H1 (cell line): ENCODE measurements around the gene ARID1B. TPM values are rescaled to one million over a fixed set of nuclear protein-coding genes. Genes with fewer than 3 reads are reported as not detected.

Source experiments
- CTCF ChIA-PET: fragments of 300-600 bp; sonication (Branson Sonifier 250); formaldehyde crosslinking; loops from one replicate; lab custom pipeline; 2021; ENCODE audit not compliant: partially characterized antibody; lab: Charles Lee
- POLR2A ChIA-PET: fragments of 300-600 bp; sonication (Branson Sonifier 250); formaldehyde crosslinking; loops from one replicate; lab custom pipeline; 2021; ENCODE audit warnings: inconsistent platforms; ENCODE audit not compliant: partially characterized antibody; lab: Charles Lee
- DNase-seq, 2 experiments: peaks; one replicate each; pipeline versions ENCODE4 v3.0.0 to v3.0.0-alpha.2; 2010 to 2022; ENCODE audit warnings: low spot score in 2 of 2, low read depth in 1 of 2, mixed read lengths in 1 of 2
- FAIRE-seq: peaks from 2 replicates; lab custom pipeline; 2011; peaks lifted over from hg19 to GRCh38; lab: Jason Lieb, UNC
- H2AFZ ChIP-seq: 2 replicates; pipeline ENCODE4 v1.8.1; 2012; ENCODE audit warnings: low read length, inconsistent platforms
- H2AK5ac ChIP-seq: 2 replicates; pipeline ENCODE4 v1.6.1; 2013; ENCODE audit warnings: low read depth, low read length
- H2BK120ac ChIP-seq: replicated peaks from 2 replicates; pipeline ENCODE3; 2013; ENCODE audit warnings: low read depth, low read length, inconsistent platforms
- H2BK12ac ChIP-seq: 2 replicates; pipeline ENCODE4 v1.6.1; 2013; ENCODE audit warnings: low read depth, low read length
- H2BK15ac ChIP-seq: 2 replicates; pipeline ENCODE4 v1.6.1; 2013; ENCODE audit warnings: low read length
- H2BK20ac ChIP-seq: 2 replicates; pipeline ENCODE4 v1.6.1; 2013; ENCODE audit warnings: low read length
- H2BK5ac ChIP-seq: 2 replicates; pipeline ENCODE4 v1.6.1; 2013; ENCODE audit warnings: low read depth, low read length
- H3K14ac ChIP-seq: 2 replicates; pipeline ENCODE4 v1.6.1; 2013; ENCODE audit warnings: inconsistent platforms; ENCODE audit not compliant: insufficient read length
- H3K18ac ChIP-seq: 2 replicates; pipeline ENCODE4 v1.6.1; 2013; ENCODE audit warnings: low read length; ENCODE audit errors: extremely low read depth
- H3K23ac ChIP-seq: 2 replicates; pipeline ENCODE4 v1.6.1; 2013; ENCODE audit warnings: inconsistent platforms; ENCODE audit not compliant: insufficient read length
- H3K23me2 ChIP-seq: 2 replicates; pipeline ENCODE4 v1.6.1; 2013; ENCODE audit warnings: low read depth, low read length
- H3K27ac ChIP-seq: 2 replicates; pipeline ENCODE4 v1.6.1; 2011; ENCODE audit warnings: low read depth, low read length, inconsistent platforms
- H3K27me3 ChIP-seq, 4 experiments: replicated peaks in 1 of 4; 1 replicate in 1 of 4; 2 replicates in 3 of 4; pipeline versions ENCODE4 v1.6.1 to v1.8.1; 2011 to 2013; ENCODE audit warnings: low read length in 3 of 4, mild to moderate bottlenecking in 3 of 4, inconsistent platforms in 2 of 4, mixed read lengths in 2 of 4, moderate library complexity in 1 of 4; ENCODE audit not compliant: control insufficient read depth in 3 of 4, insufficient read depth in 3 of 4; ENCODE audit errors: extremely low read depth in 1 of 4
- H3K36me3 ChIP-seq, 4 experiments: 2 replicates each; pipeline versions ENCODE4 v1.6.1 to v1.8.1; 2011 to 2013; ENCODE audit warnings: mild to moderate bottlenecking in 4 of 4, low read length in 3 of 4, moderate library complexity in 2 of 4, control low read depth in 1 of 4, inconsistent platforms in 1 of 4; ENCODE audit not compliant: insufficient read depth in 4 of 4, control insufficient read depth in 2 of 4
- H3K4ac ChIP-seq: replicated peaks from 2 replicates; pipeline ENCODE3; 2013; ENCODE audit warnings: low read length, low read depth, mixed read lengths, inconsistent platforms; ENCODE audit not compliant: insufficient read length
- H3K4me1 ChIP-seq, 4 experiments: replicated peaks in 1 of 4; 1 replicate in 1 of 4; 2 replicates in 3 of 4; pipeline versions ENCODE4 v1.6.1 to v1.8.1; 2011 to 2013; ENCODE audit warnings: low read length in 3 of 4, inconsistent platforms in 2 of 4, mixed read lengths in 1 of 4; ENCODE audit not compliant: insufficient read depth in 4 of 4, control insufficient read depth in 3 of 4
- H3K4me2 ChIP-seq, 2 experiments: 2 replicates each; pipeline versions ENCODE4 v1.6.1 to v1.8.1; 2011 to 2013; ENCODE audit warnings: low read depth in 2 of 2, low read length in 2 of 2, control low read depth in 1 of 2, inconsistent platforms in 1 of 2, mild to moderate bottlenecking in 1 of 2; ENCODE audit not compliant: insufficient read depth in 1 of 2
- H3K4me3 ChIP-seq, 4 experiments: fragments of 200-600, 300-600 bp in 1 of 4; sonication (generic), shearing (Covaris generic), sonication (Bioruptor Twin) in 1 of 4; 2 replicates each; pipeline versions ENCODE4 v1.5.1 to v1.8.1; 2011 to 2016; ENCODE audit warnings: low read length in 4 of 4, low read depth in 3 of 4, control low read depth in 2 of 4, inconsistent platforms in 2 of 4, mild to moderate bottlenecking in 2 of 4, mixed read lengths in 1 of 4, moderate library complexity in 1 of 4; ENCODE audit not compliant: insufficient read depth in 2 of 4; ENCODE audit errors: extremely low read depth in 1 of 4
- H3K56ac ChIP-seq: replicated peaks from 2 replicates; pipeline ENCODE3; 2013; ENCODE audit warnings: low read depth, mild to moderate bottlenecking, mixed read lengths, low read length, inconsistent platforms; ENCODE audit not compliant: insufficient read length
- H3K79me1 ChIP-seq: 2 replicates; pipeline ENCODE4 v1.6.1; 2013; ENCODE audit warnings: low read depth, low read length, control low read depth
- H3K79me2 ChIP-seq, 2 experiments: 2 replicates each; pipeline versions ENCODE4 v1.6.1 to v1.8.1; 2012 to 2013; ENCODE audit warnings: low read length in 2 of 2, mild to moderate bottlenecking in 2 of 2, inconsistent platforms in 1 of 2; ENCODE audit not compliant: insufficient read depth in 2 of 2, control insufficient read depth in 1 of 2
- H3K9ac ChIP-seq, 4 experiments: replicated peaks in 1 of 4; 1 replicate in 1 of 4; 2 replicates in 3 of 4; pipeline versions ENCODE4 v1.6.1 to v1.8.1; 2011 to 2013; ENCODE audit warnings: low read depth in 3 of 4, low read length in 3 of 4, control low read depth in 2 of 4, mild to moderate bottlenecking in 2 of 4, moderate library complexity in 2 of 4, inconsistent platforms in 1 of 4; ENCODE audit errors: extremely low read depth in 1 of 4
- H3K9me3 ChIP-seq, 2 experiments: 2 replicates each; pipeline versions ENCODE4 v1.6.1 to v1.8.1; 2012 to 2013; ENCODE audit warnings: mild to moderate bottlenecking in 2 of 2, moderate library complexity in 2 of 2, control low read depth in 1 of 2, inconsistent platforms in 1 of 2, low read depth in 1 of 2, low read length in 1 of 2, mixed read lengths in 1 of 2; ENCODE audit not compliant: insufficient read depth in 2 of 2
- H4K20me1 ChIP-seq, 2 experiments: replicated peaks in 1 of 2; 2 replicates each; pipeline versions ENCODE3 to v1.8.1; 2011 to 2013; ENCODE audit warnings: inconsistent platforms in 2 of 2, low read length in 2 of 2, mild to moderate bottlenecking in 1 of 2; ENCODE audit not compliant: insufficient read depth in 2 of 2, control insufficient read depth in 1 of 2
- H4K5ac ChIP-seq: 2 replicates; pipeline ENCODE4 v1.6.1; 2013; ENCODE audit warnings: low read length, low read depth, mixed read lengths, inconsistent platforms; ENCODE audit not compliant: insufficient read length
- H4K8ac ChIP-seq: 2 replicates; pipeline ENCODE4 v1.8.0; 2013; ENCODE audit warnings: mild to moderate bottlenecking, moderate library complexity, low read length, inconsistent platforms; ENCODE audit not compliant: insufficient read depth; ENCODE audit errors: extremely low read depth
- H4K91ac ChIP-seq: replicated peaks from 2 replicates; pipeline ENCODE3; 2013; ENCODE audit warnings: low read length, mixed read lengths, inconsistent platforms; ENCODE audit not compliant: insufficient read length
- EP300 ChIP-seq, 2 experiments: IDR thresholded peaks; 1 replicate in 1 of 2; 2 replicates in 1 of 2; pipeline ENCODE4 v1.6.1; 2011 to 2012; ENCODE audit warnings: low read depth in 2 of 2, low read length in 2 of 2, mild to moderate bottlenecking in 2 of 2, borderline replicate concordance in 1 of 2, inconsistent platforms in 1 of 2, moderate library complexity in 1 of 2
- EZH2 ChIP-seq: fragments of 200-600 bp; sonication (generic); IDR thresholded peaks from 2 replicates; pipeline ENCODE4 v1.7.1; 2012; ENCODE audit warnings: low read depth, mild to moderate bottlenecking, moderate library complexity, low read length, inconsistent platforms; ENCODE audit not compliant: severe bottlenecking
- KDM1A ChIP-seq: fragments of 200-600, 300-600 bp; sonication (generic); IDR thresholded peaks from 2 replicates; pipeline ENCODE4 v1.7.1; 2016; ENCODE audit warnings: mild to moderate bottlenecking, low read length, borderline replicate concordance
- NRF1 ChIP-seq: IDR thresholded peaks from 2 replicates; pipeline ENCODE4 v1.6.1; 2011; ENCODE audit warnings: mild to moderate bottlenecking, low read depth, low read length, improper control_type of control experiment
- POLR2A ChIP-seq, 2 experiments: IDR thresholded peaks; 1 replicate in 1 of 2; 2 replicates in 1 of 2; pipeline ENCODE4 v1.6.1; 2011; ENCODE audit warnings: low read depth in 2 of 2, low read length in 2 of 2, mild to moderate bottlenecking in 2 of 2; ENCODE audit errors: control extremely low read depth in 1 of 2
- POLR2AphosphoS5 ChIP-seq: IDR thresholded peaks from 2 replicates; pipeline ENCODE4 v1.6.1; 2011; ENCODE audit warnings: low read depth, low read length
- RBBP5 ChIP-seq: IDR thresholded peaks from 2 replicates; pipeline ENCODE4 v1.7.1; 2012; ENCODE audit warnings: low read depth, mild to moderate bottlenecking, inconsistent platforms, low read length, moderate library complexity, borderline replicate concordance
- RFX5 ChIP-seq: IDR thresholded peaks from 2 replicates; pipeline ENCODE4 v1.6.1; 2011; ENCODE audit warnings: low read depth, low read length, improper control_type of control experiment, borderline replicate concordance
- SP1 ChIP-seq: IDR thresholded peaks from 2 replicates; pipeline ENCODE4 v1.6.1; 2011; ENCODE audit warnings: low read depth, low read length
- SP4 ChIP-seq: IDR thresholded peaks from 2 replicates; pipeline ENCODE4 v1.6.1; 2012; ENCODE audit warnings: low read length, inconsistent platforms
- SRF ChIP-seq: IDR thresholded peaks from 2 replicates; pipeline ENCODE4 v1.6.1; 2011; ENCODE audit warnings: mild to moderate bottlenecking, low read depth, low read length, moderate library complexity
- SUZ12 ChIP-seq: fragments of 200-600 bp; sonication (generic); IDR thresholded peaks from 2 replicates; pipeline ENCODE4 v1.6.1; 2012; ENCODE audit warnings: mild to moderate bottlenecking, inconsistent platforms, low read length, moderate library complexity, mixed read lengths
- TBP ChIP-seq: IDR thresholded peaks from 2 replicates; pipeline ENCODE4 v1.6.1; 2011; ENCODE audit warnings: low read depth, low read length, improper control_type of control experiment
- WGBS, 2 experiments: shearing (Covaris generic) in 1 of 2; methylation state at CpG; one replicate each; pipeline versions ENCODE4 v1.1.6 to v1.1.7; 2013 to 2015; ENCODE audit warnings: low lambda C conversion rate in 2 of 2, mixed read lengths in 2 of 2, inconsistent platforms in 1 of 2, low coverage in 1 of 2, missing lambda C conversion rate in 1 of 2; ENCODE audit not compliant: insufficient replicate concordance in 2 of 2, insufficient coverage in 1 of 2, insufficient read length in 1 of 2; ENCODE audit errors: extremely low coverage in 1 of 2, missing lambda C conversion rate in 1 of 2; 5-methylcytosine and 5-hydroxymethylcytosine counted together
- polyA plus RNA-seq, 7 experiments: library from polyadenylated mRNA; depleted of rRNA in 3 of 7; stranded (reverse) in 5 of 7; unstranded in 2 of 7; fragments of >200 nt in 5 of 7; fragments of 200-250 nt in 2 of 7; gene quantifications; 1 replicate in 5 of 7; 2 replicates in 1 of 7; 4 replicates in 1 of 7; pipeline versions ENCODE4 v1.2.1 to v1.2.3, GENCODE V29; 2011 to 2013; ENCODE audit warnings: missing spikeins in 2 of 7, mixed read lengths in 2 of 7
- total RNA-seq: library from RNA; stranded (reverse); fragmentation: NEBNext Ultra II Directional; extraction: Animal tissue kit (Norgen Biotek cat#: 25700); gene quantifications from 2 replicates; pipeline ENCODE4 v1.2.1, GENCODE V29; 2021

The ARID1B gene
- total and polyA plus RNA-seq, 2 of the 8 experiments (the other 6 are each of a cell fraction or from before 2014, with no cell fraction given), result 24.3 to 70.3 TPM

DNA sequence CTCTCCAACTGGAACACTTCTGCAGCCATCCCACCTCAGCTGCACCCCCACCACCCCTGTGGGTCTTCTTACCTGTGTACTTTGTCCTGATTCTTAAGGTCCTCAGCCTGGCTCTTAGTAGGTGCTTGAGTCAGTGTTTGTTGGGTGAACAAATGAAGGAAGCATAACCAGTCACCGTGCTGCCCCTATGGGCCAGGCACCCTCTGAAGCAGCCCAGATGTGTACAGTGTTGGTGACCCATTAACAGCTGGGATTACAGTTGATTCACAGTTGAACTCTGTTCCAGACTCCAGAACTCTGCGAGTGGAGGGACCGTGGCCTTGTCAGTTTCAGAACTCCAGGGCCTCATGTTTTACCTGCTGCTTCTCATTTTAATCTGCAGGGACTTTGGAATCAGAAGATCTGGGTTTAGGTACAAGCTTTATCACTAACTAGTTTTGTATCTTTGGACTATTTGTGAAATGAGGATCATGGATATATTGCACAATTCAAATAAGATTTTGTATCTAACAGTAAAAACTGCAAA lies 342.4 kb downstream of the ARID1B start:
- no peaks in the 10 kb centered on the region; a peak in 1 of 8 replicates for H3K36me3 ChIP-seq
- CTCF ChIA-PET, result interaction anchor here (1.2 to 2.6 kb wide), 2 partner anchors 11 to 73 kb away, joined by 4 to 8 read pairs; no protein-coding TSS in a partner anchor
- no peak overlapping the region for H3K14ac ChIP-seq

More for the DNA sequence above, 342.4 kb downstream of the ARID1B start:
- Histone ChIP-seq H3K4me2 (no peak overlapping the region), H3K9ac (no peak overlapping the region), H3K56ac (no peak overlapping the region), H2BK20ac (no peak overlapping the region), H4K8ac (no peak overlapping the region), H2BK5ac (no peak overlapping the region), H3K23me2 (no peaks in the 10 kb centered on the region), H4K91ac (no peak overlapping the region), H3K4me3 (no peak overlapping the region), H2AFZ (no peak overlapping the region), H3K79me2 (no peaks in the 10 kb centered on the region), H2AK5ac (no peak overlapping the region), H2BK12ac (no peak overlapping the region), H2BK120ac (no peak overlapping the region), H3K23ac (no peak overlapping the region), H4K20me1 (peaks cover 0 to 1% of the 10 kb centered on the region in 2 experiments), H3K4ac (no peak overlapping the region), H3K27ac (no peak overlapping the region), H3K79me1 (no peaks in the 10 kb centered on the region), H3K9me3 (no peaks in the 10 kb centered on the region), H3K18ac (no peak overlapping the region), H4K5ac (no peak overlapping the region), H2BK15ac (no peak overlapping the region), H3K27me3 (no peaks in the 10 kb centered on the region), H3K4me1 (no peaks in the 10 kb centered on the region)
- DNase-seq, result no peak
- no peak for FAIRE-seq
- POLR2A ChIA-PET, result no interaction called here
- TF ChIP-seq SRF, result no peak
- TF ChIP-seq SP1, result no peak
- TF ChIP-seq POLR2A (IDR thresholded peaks at IDR 0.05; ENCODE audit: control extremely low read depth in 1 of 2, low read depth in 2 of 2, low read length in 2 of 2), result no peak
- TF ChIP-seq EZH2, result no peak
- no peak for TF ChIP-seq KDM1A
- no peak for TF ChIP-seq SUZ12
- TF ChIP-seq SP4, result no peak
- TF ChIP-seq EP300 (IDR thresholded peaks at IDR 0.05; ENCODE audit: borderline replicate concordance in 1 of 2, low read depth in 2 of 2, low read length in 2 of 2), result no peak
- TF ChIP-seq POLR2AphosphoS5, result no peak
- TF ChIP-seq TBP, result no peak
- no peak for TF ChIP-seq NRF1
- TF ChIP-seq RBBP5, result no peak
- no peak for TF ChIP-seq RFX5
- WGBS, 2 experiments, result 94% methylated on average over 3 of the region's 3 CpGs; no CpG with 5 or more reads in 1 of the 2 experiments
